Activated T-helper 9 cell treated with anti-CD3 and anti-CD28 coated beads, Interleukin-2, amount 50 U/mL, for 16 hours (primary cell): ENCODE measurements around the gene ZNF330.
"Not testable (repeated sequence)": the region's sequence is repeated elsewhere in the genome, so short reads cannot be mapped to it uniquely, and the experiment has no call there.

Source experiments
- DNase-seq: peaks from one replicate; pipeline ENCODE4 v3.0.0-alpha.2; 2020; ENCODE audit warnings: low read depth

Gene ZNF330

DNA sequence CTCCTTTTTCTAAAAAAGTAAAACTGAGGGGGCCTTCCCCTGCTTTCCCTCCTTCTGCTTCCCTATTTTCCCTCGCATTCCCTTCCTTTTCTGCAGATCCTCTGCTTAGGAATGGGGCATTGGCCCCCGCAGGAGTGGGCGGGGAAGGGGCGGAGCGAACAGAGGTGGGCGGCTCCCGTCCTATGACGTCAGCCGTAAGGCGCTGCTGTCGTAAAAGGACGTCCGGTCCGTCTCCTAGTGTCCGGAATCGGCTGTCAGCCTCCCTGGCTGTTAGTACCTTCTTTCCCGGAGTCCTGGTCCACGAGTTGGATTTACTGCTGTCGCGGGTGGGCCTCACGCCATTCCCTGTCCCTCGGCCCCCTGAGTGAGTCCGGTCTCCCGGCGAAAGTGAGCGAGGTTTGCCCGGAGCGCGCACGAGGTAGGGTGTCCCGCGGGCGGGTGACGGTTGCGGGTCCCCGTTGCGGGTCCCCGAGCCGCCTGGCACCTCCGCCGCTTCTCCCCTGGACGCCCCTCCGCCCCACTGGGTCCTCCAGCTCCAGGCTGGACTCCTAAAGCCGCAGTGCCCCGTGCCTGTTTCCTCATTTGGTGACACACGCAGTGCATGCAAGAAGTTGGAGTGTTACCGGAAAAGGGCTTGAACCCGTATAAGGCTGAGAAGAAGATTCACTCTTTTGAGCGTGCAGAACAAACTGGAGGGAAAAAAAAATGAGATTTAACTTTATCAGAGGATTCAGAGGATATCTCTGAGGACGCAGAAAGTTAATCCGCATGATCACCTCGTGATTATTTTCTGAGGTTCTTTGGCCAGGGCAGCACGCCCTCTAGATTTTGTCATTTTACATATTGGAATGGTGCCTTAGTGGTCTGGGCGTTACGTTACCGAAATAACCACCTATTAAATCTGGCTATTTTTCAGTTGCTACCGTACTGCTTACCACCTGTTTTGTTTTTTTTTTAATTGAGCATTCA lies at the start of gene ZNF330:
TSS of gene ZNF330 (plus strand) at position 205 of the 969 bp plus-strand sequence. CDS start 1,477 bp downstream, outside the sequence.
- DNase-seq, result peak; percentile 81

DNA sequence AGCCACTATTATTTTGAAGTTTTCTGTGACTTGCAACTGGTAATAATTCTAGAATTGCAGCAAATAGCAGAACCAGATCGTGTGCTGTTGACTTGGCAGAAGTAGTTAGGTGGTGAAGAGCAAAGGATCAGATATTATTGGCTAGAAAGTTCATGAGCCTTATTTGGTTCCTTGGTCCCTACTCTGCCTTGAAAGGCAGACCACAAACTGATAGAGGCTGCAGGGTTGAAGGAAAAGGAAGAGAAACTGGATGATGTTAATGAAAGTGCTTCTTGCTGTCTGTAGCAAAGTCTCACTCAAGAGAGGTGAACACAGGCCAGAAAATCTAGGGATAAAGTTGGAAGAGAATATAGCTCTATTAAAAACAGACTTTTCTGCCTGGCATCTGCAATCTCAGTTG lies 46.2 kb upstream of the ZNF330 start:
- DNase-seq, result no peak

GRCh38 chr4:141177171-141177570 lies 43.5 kb upstream of the ZNF330 start:
- DNase-seq, result no peak

DNA sequence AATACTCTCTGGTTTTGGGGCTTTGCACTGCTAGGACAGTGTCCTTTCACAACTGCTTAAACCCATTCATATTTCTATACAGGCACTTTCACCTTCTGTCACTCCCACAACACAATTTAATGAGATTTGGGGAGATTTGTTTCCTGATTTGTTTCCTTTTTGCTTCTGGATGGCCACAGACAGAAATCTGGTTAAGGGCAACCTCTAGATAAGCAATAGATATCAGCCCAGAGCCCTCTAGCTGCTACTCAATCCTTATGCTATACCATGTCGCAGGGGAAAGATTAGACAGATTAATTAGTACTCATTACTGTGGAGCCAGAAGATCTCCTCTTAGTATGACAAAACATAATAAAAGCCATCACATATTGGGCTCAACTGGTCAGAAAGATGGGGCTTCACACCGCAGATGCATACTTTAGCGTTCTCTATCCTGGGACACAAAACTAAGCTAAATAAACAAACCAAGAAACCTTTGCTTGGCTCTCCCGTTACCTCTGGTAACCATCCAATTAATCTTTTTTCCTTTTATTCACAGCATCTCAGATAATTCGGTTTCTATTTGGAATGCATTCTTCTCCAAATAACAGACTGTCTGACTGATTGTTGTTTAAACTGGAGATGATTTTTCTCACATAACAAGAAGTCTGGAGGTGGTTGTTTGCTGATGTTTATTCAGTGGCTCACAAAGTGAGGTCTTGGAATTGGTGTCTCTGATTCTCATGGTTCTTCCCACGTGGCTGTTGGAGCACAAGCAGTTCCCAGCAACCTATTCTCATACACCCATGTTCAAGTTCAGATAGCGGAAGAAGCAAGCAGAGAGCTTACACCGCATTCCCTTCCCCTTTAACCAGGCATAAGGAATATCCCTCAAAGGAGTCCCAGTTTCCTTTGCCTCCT lies 41.0 kb upstream of the ZNF330 start:
- DNase-seq, result no peak

DNA sequence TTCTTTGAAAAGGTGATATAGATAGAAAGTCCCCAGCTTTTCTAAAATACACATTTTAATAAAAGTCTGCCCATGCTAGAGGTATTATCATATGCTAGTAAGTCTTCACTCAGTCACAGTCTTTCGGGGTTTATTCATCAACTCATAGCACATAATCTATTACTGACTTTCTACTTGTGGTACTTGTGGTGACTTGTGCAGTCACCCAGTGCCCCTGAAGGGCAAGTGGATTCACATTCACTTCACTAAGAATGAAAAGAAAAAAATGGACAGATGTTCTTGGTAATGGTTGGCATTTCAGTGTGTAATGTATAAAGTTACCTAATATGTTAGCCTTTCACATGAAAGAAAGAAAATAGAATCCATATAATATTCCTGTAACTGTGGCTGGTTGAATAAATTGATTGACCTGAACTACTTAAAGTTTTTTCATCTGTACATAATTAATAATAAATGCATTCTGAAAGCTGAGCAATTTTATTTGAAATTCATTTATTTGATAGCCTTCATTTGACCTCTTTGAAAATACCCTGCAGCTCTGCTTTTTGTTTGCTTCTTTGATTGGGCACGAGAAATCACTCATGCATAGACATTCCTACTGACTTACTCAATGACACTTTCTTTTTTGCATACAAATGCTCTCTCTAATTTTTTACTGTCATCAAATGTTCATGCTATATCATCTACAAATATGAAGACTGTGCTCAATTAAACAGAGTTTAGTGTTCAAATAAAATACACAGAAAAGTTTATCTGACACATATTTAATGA lies 39.5 kb upstream of the ZNF330 start:
- no peak for DNase-seq

GRCh38 chr4:141183491-141183890 lies 37.2 kb upstream of the ZNF330 start:
- DNase-seq, result not testable (repeated sequence)

DNA sequence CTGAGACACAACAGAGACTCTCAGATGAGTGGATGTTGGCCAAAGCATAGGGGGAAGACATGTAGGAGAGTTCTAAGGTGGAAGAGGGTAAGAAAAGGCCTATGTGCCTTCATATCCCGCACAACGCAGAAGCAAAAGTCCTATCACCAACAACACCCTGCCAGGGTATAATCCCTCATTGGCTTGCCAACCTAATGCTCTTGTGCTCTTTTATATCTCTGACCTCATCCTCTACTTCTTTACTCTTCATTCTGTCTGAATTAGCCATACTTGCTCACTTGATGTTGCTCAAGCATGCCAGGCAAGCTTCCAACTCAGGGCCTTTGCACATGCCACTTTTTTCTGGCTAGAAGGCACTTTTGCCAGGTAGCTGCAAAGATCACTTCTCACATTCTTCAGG lies 28.1 kb upstream of the ZNF330 start:
- DNase-seq, result no peak

GRCh38 chr4:141193516-141194034 lies 27.1 kb upstream of the ZNF330 start:
- DNase-seq, result no peak

DNA sequence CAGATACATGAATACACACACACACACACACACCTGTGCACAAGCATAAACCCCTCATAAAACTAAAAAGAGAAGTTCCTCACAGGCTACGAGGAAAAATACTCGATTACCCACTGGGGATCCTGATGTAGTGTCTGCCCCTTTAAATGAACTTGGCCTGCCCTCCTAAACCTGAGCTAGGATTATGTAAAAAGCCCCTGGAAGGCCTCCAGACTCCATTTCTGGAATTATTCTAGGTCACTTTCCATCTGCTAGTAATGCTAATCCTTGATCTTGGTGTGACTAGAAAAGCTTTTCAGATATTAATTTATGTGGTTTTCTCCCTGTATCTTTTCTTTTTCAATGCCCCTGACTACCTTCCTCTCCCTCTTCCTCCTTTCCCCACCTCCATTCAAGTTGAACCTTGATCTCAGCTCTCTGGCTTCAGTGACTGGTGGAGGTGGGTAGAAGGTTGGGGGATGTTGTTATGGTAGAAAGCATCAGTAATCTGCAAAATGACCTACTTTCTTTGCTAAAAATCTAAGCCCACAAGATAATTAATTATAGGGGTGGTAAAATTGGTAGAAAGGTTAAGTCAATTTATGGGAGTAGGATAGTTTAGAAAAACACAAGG lies 25.5 kb upstream of the ZNF330 start:
- no peak for DNase-seq

DNA sequence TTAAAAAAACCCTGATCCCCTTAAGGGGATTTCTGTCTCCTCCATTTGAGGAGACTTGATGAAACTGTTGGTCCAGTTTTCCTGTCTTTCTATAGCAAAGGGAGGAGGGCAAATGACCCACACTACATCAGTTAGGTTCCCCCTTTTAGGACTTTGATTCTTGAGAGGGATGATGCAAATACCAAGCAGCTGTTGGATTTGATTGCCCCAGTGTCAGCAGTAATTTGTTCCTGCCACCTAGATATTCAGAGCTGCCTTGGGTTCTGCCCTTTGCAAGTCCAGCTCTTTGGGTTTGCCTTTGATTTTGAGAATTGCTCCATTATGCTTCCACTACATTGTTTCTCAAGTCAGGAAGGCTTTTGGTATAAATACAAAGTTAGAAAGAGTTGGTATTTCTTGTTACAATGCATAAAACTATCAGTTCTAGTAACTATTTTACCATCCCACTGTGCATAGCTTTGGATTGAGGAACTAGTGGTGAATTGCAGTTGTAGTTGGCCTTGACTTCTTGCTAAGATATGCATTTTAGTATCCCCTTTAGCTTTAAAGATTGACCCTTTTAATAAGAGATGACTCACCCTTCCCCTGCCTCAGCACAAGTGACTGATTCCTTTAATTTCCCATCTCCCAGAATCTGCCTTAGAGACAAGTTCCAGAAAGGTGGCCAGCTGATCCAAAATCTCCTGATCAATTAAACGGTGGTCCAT lies 24.3 kb upstream of the ZNF330 start:
- no peak for DNase-seq

GRCh38 chr4:141207961-141208360 lies 12.7 kb upstream of the ZNF330 start:
- DNase-seq, result no peak

- DNase-seq, result no peak
Measured at GRCh38 chr4:141210168-141210567, 10.5 kb upstream of the ZNF330 start.

GRCh38 chr4:141213550-141213991 lies 7.1 kb upstream of the ZNF330 start:
- DNase-seq, result no peak

- DNase-seq, result no peak
Measured at GRCh38 chr4:141215030-141215429, 5.7 kb upstream of the ZNF330 start.

GRCh38 chr4:141216002-141216761 lies 4.5 kb upstream of the ZNF330 start:
- no peak for DNase-seq

DNA sequence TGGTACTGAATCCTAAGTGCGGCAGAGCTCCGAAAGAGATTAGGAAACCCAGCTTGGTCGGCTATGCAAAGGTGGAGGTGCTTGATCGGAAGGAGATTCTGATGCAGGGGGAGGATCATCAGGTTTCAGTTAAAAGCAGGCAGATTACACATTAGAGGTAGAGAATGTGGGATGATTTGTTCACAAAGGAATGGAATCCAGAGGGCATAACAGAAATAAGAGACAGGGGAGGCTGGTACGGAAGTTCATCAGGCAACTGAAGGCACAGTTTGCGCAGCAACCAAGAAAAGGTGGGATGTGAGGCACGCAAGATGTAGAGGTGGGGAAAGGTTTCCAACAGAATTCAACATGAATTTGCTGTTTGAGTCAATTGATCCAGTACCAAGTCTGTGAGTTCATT lies 424 bp upstream of the ZNF330 start:
- no peak for DNase-seq

GRCh38 chr4:141223418-141223817 lies 2.7 kb downstream of the ZNF330 start:
- no peak for DNase-seq

DNA sequence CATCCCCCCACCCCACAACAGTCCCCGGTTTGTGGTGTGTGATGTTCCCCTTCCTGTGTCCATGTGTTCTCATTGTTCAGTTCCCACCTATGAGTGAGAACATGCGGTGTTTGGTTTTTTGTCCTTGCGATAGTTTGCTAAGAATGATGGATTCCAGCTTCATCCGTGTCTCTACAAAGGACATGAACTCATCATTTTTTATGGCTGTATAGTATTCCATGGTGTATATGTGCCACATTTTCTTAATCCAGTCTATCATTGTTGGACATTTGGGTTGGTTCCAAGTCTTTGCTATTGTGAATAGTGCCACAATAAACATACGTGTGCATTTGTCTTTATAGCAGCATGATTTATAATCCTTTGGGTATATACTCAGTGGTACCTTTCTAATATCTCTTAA lies 6.6 kb downstream of the ZNF330 start:
- DNase-seq, result not testable (repeated sequence)

DNA sequence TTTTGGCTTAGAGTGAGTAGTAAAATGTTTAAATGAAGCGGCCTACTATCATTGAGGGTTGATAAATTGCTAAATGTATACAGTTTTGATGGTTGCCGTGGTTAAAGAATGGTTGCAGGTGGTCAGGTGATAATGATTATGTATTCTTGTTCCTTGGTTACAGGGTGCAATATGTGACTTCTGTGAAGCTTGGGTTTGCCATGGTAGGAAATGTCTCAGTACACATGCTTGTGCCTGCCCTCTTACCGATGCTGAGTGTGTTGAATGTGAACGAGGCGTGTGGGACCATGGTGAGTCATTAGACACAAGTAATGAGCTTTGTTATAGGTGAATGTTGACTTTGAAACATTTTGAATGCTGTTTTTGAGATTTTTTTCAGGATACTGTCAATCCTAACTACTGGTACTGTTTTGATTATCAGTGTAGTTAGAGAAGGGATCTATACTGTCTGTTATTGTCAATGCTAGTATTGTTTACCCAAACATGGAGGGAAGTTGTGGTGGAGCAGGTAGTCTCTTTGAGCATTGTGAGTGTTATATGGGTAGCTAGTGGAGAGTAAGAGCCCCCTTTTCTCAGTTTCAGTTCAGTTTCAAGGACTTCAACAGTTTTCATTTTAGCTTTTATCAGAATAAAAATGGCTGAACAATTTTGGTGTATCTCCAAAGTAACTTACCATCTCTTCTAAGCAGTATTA lies 8.9 kb downstream of the ZNF330 start:
- no peak for DNase-seq
